ENCODE results near the gene NDUFB10. TPM values are rescaled to one million over a fixed set of nuclear protein-coding genes. Genes with fewer than 3 reads are reported as not detected.
A peak's percentile ranks its signal among the peaks of the same experiment; 100 is the strongest.

The NDUFB10 gene
- total RNA-seq, 1 donor from 2014 or later: 122 TPM

DNA sequence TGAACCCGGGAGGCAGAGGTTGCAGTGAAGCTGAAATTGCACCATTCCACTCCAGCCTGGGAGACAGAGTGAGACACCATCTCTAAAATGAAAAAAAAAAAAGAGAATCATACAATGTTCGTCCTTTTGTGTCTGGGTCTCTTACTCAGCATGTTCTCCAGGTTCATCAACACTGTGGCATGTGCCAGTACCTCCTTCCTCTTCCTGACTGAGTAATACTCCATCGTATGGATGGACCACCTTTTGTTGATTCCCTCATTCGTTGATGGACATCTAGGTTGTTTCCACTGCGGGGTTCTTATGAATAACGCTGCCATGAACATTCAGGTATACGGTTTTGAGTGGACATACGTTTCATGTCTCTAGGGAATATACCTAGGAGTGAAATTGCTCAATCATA is 37.0 kb upstream of the NDUFB10 start:
- H3K27ac Mint-ChIP-seq: peak overlapping the region; percentile 16
- peaks cover 54% of the 10 kb centered on the region for H3K27me3 Mint-ChIP-seq
- no peaks in the 10 kb centered on the region for H3K36me3 Mint-ChIP-seq
- peaks cover 9% of the 10 kb centered on the region for H3K4me1 Mint-ChIP-seq (ENCODE audit: unreplicated experiment)
- no peaks in the 10 kb centered on the region for H3K9me3 Mint-ChIP-seq
- H3K4me3 Mint-ChIP-seq: peak overlapping the region; percentile 57
- TF ChIP-seq, protein P1, sequence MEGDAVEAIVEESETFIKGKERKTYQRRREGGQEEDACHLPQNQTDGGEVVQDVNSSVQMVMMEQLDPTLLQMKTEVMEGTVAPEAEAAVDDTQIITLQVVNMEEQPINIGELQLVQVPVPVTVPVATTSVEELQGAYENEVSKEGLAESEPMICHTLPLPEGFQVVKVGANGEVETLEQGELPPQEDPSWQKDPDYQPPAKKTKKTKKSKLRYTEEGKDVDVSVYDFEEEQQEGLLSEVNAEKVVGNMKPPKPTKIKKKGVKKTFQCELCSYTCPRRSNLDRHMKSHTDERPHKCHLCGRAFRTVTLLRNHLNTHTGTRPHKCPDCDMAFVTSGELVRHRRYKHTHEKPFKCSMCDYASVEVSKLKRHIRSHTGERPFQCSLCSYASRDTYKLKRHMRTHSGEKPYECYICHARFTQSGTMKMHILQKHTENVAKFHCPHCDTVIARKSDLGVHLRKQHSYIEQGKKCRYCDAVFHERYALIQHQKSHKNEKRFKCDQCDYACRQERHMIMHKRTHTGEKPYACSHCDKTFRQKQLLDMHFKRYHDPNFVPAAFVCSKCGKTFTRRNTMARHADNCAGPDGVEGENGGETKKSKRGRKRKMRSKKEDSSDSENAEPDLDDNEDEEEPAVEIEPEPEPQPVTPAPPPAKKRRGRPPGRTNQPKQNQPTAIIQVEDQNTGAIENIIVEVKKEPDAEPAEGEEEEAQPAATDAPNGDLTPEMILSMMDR (conservative IDR thresholded peaks at IDR 0.05): no peak
- DNase-seq (ENCODE audit: extremely low spot score, unreplicated experiment): no peak

DNA sequence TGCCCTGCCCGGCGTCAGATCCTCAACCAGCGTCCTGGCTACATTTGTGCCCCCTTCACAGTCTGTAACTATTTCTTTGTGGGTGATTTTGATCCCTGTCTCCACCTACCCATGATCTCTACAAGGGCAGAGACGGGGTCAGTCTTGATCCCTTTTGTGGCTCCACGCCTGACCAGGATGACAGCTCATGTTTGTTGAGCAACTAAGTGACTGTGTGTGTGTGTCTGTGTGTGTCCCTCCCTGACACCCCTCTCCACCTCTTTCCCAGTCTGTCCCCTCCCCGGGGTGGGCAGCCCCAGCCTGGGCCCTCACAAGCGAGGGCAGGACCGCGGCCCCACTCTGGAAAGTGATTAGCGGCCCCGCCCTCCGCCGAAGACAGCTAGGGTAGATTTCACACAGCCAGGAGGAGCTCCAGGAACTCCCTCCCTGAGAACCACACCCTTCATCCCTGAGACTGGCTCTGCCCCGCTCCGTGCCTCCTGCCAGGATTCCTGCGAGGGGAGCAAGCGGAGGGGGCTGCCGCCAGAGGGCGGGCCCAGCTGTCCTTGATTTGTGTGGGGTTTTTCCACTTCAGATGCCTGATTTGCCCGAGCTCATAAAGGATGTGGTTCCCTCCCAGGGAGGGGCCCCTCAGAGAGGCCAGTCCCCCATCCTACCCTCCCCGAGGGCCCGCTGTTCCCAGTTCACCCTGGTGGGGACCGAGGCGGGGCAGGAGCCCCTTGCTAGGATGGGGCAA is 35.9 kb upstream of the NDUFB10 start:
- H3K4me3 Mint-ChIP-seq: no peak overlapping the region
- no peak overlapping the region for H3K27ac Mint-ChIP-seq
- TF ChIP-seq, protein P1 (conservative IDR thresholded peaks at IDR 0.05): peak; percentile 70
- no peaks in the 10 kb centered on the region for H3K36me3 Mint-ChIP-seq
- H3K4me1 Mint-ChIP-seq (ENCODE audit: unreplicated experiment): peaks cover 9% of the 10 kb centered on the region
- H3K9me3 Mint-ChIP-seq: no peaks in the 10 kb centered on the region
- H3K27me3 Mint-ChIP-seq: peaks cover 52% of the 10 kb centered on the region
- no peak for DNase-seq (ENCODE audit: extremely low spot score, unreplicated experiment)

DNA sequence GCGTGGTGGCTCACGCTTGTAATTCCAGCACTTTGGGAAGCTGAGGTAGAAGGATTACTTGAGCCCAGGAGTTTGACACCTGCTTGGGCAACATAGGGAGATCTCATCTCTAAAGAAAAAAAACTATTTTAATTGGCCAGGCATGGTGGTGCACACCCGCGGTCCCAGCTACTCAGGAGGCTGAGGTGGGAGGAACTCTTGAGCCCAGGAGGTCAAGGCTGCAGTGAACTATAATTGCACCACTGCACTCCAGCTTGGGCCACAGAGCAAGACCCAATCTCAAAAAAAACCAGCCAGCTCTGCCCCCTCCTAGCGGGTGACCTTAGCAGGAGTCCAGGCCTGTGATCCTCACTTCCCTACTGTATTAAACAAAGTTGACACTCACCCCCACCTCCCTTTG is 35.2 kb upstream of the NDUFB10 start:
- Mint-ChIP-seq H3K36me3 (no peaks in the 10 kb centered on the region), H3K27ac (no peak overlapping the region), H3K27me3 (peaks cover 47% of the 10 kb centered on the region), H3K4me3 (no peak overlapping the region), H3K9me3 (no peaks in the 10 kb centered on the region), H3K4me1 (ENCODE audit: unreplicated experiment) (peaks cover 11% of the 10 kb centered on the region)
- TF ChIP-seq, protein P1 (conservative IDR thresholded peaks at IDR 0.05): no peak
- DNase-seq (ENCODE audit: extremely low spot score, unreplicated experiment): no peak

DNA sequence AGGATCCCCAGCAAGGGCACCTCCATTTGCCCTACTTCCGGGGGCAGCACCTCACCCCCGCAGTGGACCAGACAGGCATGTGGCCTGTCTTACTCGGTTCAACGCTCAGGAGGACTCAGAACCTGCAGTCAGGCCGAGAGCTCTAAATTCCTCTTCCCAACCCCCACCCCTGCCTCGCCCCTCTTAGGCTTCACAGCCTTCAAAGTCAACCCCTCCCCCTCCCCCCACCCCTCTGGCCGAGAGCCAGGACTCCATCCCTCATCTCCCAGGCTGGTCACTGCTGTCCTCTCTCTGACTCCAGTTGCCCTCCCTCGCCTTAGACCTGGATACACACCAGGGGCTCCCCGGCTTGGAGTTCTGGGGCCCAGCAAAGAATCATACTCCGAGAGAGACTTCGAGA is 33.1 kb upstream of the NDUFB10 start:
- Mint-ChIP-seq H3K36me3 (no peaks in the 10 kb centered on the region), H3K27me3 (peaks cover 33% of the 10 kb centered on the region), H3K4me3 (no peak overlapping the region), H3K27ac (no peak overlapping the region), H3K9me3 (no peaks in the 10 kb centered on the region), H3K4me1 (ENCODE audit: unreplicated experiment) (peaks cover 5% of the 10 kb centered on the region)
- no peak for DNase-seq (ENCODE audit: extremely low spot score, unreplicated experiment)
- TF ChIP-seq, protein P1 (conservative IDR thresholded peaks at IDR 0.05): no peak

DNA sequence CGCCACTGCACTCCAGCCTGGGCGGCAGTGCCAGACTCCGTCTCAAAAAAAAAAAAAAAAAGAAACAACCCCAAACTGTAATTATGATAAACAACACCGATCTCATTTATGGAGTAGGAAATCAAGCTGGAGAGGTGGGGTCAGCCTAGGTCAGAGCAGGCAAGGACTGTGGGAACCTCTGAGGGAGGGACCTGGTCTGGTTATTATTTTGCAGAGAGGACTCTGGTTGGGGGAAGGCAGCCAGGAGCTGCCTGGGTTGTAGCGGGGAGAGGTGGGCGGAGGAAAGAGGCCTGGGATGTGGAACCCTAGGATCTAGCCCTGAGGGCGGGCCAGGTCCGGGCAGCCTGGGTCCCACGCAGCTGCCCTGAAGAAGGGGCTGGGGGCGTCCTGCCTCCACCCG is 30.2 kb upstream of the NDUFB10 start:
- DNase-seq (ENCODE audit: extremely low spot score, unreplicated experiment): no peak
- no peaks in the 10 kb centered on the region for H3K36me3 Mint-ChIP-seq

More for the DNA sequence above, 30.2 kb upstream of the NDUFB10 start:
- H3K4me3 Mint-ChIP-seq: peak overlapping the region; percentile 81
- peaks cover 12% of the 10 kb centered on the region for H3K27me3 Mint-ChIP-seq
- peaks cover 4% of the 10 kb centered on the region for H3K4me1 Mint-ChIP-seq (ENCODE audit: unreplicated experiment)
- TF ChIP-seq, protein P1 (conservative IDR thresholded peaks at IDR 0.05): no peak
- H3K27ac Mint-ChIP-seq: peak overlapping the region; percentile 48
- no peaks in the 10 kb centered on the region for H3K9me3 Mint-ChIP-seq

All from type B pancreatic cell (in vitro differentiated cells).